Transverse colon (tissue), 4 donors: ENCODE measurements around the gene SETD4. TPM values are rescaled to one million over a fixed set of nuclear protein-coding genes. Genes with fewer than 3 reads are reported as not detected.

Experiments
- DNase-seq: peaks from one replicate; pipeline ENCODE4 v3.0.0-alpha.2; 2019
- H3K27ac ChIP-seq, 4 donors: fragments of 200-600 bp; sonication (generic); 2 replicates each; pipeline ENCODE4 v1.5.1; 2016 to 2018; ENCODE audit warnings: inconsistent platforms in 4 of 4
- H3K27me3 ChIP-seq: fragments of 200-600 bp; sonication (generic); 2 replicates; pipeline ENCODE4 v1.5.1; 2017; ENCODE audit warnings: inconsistent platforms
- H3K36me3 ChIP-seq, 4 donors: fragments of 200-600 bp; sonication (generic); 2 replicates each; pipeline ENCODE4 v1.5.1; 2017 to 2019; ENCODE audit warnings: inconsistent platforms in 4 of 4
- H3K4me1 ChIP-seq, 4 donors: fragments of 200-600 bp; sonication (generic); 2 replicates each; pipeline ENCODE4 v1.5.1; 2017 to 2020; ENCODE audit warnings: inconsistent platforms in 4 of 4
- H3K4me3 ChIP-seq, 4 donors: fragments of 200-600 bp; sonication (generic); 1 replicate in 1 of 4; 2 replicates in 3 of 4; pipeline versions ENCODE4 v1.5.1 to v1.6.1; 2017 to 2019; ENCODE audit warnings: inconsistent platforms in 4 of 4
- H3K9me3 ChIP-seq, 2 donors: fragments of 200-600 bp; sonication (generic); 2 replicates each; pipeline ENCODE4 v1.5.1; 2017 to 2019; ENCODE audit warnings: inconsistent platforms in 2 of 2
- EP300 ChIP-seq: sonication (generic); formaldehyde crosslinking; IDR thresholded peaks from one replicate; pipeline ENCODE4 v1.6.1; 2017; ENCODE audit warnings: antibody characterized with exemption, low read depth
- POLR2A ChIP-seq: fragments of 450-650 bp; IDR thresholded peaks from one replicate; pipeline ENCODE4 v1.6.1; 2016; ENCODE audit warnings: antibody characterized with exemption, mild to moderate bottlenecking, moderate library complexity
- POLR2AphosphoS5 ChIP-seq, 3 donors: sonication (generic); formaldehyde crosslinking; IDR thresholded peaks; one replicate each; pipeline ENCODE4 v1.6.1; 2016; ENCODE audit warnings: antibody characterized with exemption in 3 of 3
- WGBS, 2 donors: methylation state at CpG; one replicate each; pipeline ENCODE4 v1.1.5; 2018; ENCODE audit warnings: low coverage in 1 of 2; 5-methylcytosine and 5-hydroxymethylcytosine counted together
- in situ Hi-C, 4 donors: fragments of 200-750 bp; cut with MboI; loops; one replicate each; pipeline versions ENCODE4 v1.15.0 to v1.15.1; 2017; ENCODE audit warnings: low sequenced_read_pairs in 3 of 4, low pct_ligation_motif_present in 1 of 4, low pct_unique_long_range_greater_than_20kb in 1 of 4
- intact Hi-C: fragments of 100-400 bp; cut with DNase I; formaldehyde crosslinking; loops from one replicate; pipeline ENCODE4 v1.15.1; 2023; ENCODE audit warnings: low total_unique reads
- total RNA-seq, 4 donors: library from RNA; depleted of rRNA; stranded (reverse); fragments of >200 nt; gene quantifications; one replicate each; pipeline ENCODE4 v1.1.0, GENCODE V29; 2016
- TF ChIP-seq, protein P1 (sequence below), 5 experiments: fragments of 200-600 bp in 3 of 5; fragments of 450-650 bp in 2 of 5; sonication (generic) in 3 of 5; IDR thresholded peaks; 1 replicate in 2 of 5; 2 replicates in 3 of 5; pipeline ENCODE4 v1.5.1; 2016 to 2017; ENCODE audit warnings: antibody characterized with exemption in 5 of 5, inconsistent platforms in 3 of 5, mild to moderate bottlenecking in 2 of 5, moderate library complexity in 1 of 5

SETD4 gene
- total RNA-seq, 4 donors from 2014 or later, result 5.4 to 35.9 (median 29.4) TPM

DNA sequence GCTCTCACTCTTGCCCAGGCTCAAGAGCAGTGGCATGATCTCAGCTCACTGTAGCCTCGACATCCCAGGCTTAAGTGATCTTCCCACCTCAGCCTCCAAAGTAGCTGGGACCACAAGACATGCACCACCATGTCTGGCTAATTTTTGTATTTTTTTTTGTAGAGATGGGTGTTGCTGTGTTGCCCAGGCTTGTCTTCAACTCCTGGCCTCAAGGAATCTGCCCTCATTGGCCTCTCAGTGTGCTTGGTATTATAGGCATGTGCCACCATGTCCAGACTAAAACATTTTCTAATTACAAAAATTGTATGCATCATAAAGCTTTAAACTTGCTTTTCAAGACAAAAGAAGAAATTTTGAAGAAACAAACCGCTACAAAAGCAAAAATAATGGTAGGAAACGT is 29.6 kb upstream of the SETD4 start:
- Histone ChIP-seq H3K36me3 (no peaks in the 10 kb centered on the region), H3K27me3 (no peaks in the 10 kb centered on the region), H3K4me1 (no peaks in the 10 kb centered on the region), H3K27ac (no peak overlapping the region), H3K4me3 (no peak overlapping the region), H3K9me3 (peaks cover 0 to 4% of the 10 kb centered on the region in 2 donors)
- no peak for DNase-seq
- TF ChIP-seq POLR2AphosphoS5 (IDR thresholded peaks at IDR 0.05) (no peak), EP300 (no peak), POLR2A (no peak)
- TF ChIP-seq, protein P1, sequence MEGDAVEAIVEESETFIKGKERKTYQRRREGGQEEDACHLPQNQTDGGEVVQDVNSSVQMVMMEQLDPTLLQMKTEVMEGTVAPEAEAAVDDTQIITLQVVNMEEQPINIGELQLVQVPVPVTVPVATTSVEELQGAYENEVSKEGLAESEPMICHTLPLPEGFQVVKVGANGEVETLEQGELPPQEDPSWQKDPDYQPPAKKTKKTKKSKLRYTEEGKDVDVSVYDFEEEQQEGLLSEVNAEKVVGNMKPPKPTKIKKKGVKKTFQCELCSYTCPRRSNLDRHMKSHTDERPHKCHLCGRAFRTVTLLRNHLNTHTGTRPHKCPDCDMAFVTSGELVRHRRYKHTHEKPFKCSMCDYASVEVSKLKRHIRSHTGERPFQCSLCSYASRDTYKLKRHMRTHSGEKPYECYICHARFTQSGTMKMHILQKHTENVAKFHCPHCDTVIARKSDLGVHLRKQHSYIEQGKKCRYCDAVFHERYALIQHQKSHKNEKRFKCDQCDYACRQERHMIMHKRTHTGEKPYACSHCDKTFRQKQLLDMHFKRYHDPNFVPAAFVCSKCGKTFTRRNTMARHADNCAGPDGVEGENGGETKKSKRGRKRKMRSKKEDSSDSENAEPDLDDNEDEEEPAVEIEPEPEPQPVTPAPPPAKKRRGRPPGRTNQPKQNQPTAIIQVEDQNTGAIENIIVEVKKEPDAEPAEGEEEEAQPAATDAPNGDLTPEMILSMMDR (IDR thresholded peaks at IDR 0.05), result no peak
- 92 to 95% methylated on average over 3 of the region's 3 CpGs for WGBS, 2 donors
- intact Hi-C loops (no loop called here), in situ Hi-C loops (no loop called here)

DNA sequence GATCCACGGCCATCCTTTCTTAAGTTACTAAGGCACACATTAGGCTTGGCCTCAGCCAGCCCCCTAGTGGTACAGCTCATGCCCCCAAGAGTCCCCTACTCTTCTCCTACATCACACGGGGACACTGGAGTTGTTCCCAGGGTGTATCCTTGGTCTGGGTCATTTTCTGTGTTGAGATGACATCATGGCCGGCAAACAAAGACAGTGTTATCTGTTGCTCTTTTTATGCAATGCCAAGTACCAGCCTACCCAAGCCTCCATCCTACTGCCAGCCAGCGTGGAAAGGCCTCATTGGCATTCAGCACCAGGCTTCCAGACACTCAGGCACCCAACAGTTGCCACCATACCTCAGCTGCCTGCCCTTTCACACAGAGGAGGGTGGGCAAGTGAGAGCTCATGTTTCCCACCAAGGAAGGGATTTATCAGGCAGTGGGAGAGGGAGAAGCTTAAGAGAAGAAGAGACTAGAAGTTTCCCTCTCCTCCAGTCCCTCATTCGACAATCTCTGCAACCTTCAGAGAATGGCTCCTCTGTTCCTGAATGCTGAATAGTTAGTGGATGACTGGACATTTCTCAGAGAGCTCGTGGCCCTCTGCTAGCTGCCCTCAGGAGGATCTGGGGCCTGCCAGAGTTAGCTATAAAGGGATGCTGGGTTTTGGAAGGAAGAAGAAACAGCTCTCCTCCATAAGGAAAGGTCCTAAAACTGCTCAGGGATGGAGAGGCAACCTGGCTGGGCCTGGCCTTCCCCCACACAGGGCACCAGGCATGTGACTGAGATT is 27.2 kb upstream of the SETD4 start:
- TF ChIP-seq, protein P1 (IDR thresholded peaks at IDR 0.05), result no peak
- TF ChIP-seq POLR2A (no peak), EP300 (no peak), POLR2AphosphoS5 (IDR thresholded peaks at IDR 0.05) (no peak)
- Histone ChIP-seq H3K36me3 (no peaks in the 10 kb centered on the region), H3K4me3 (no peak overlapping the region), H3K27me3 (no peaks in the 10 kb centered on the region), H3K9me3 (no peaks in the 10 kb centered on the region), H3K27ac (no peak overlapping the region), H3K4me1 (no peaks in the 10 kb centered on the region)
- intact Hi-C loops (no loop called here), in situ Hi-C loops (no loop called here)
- DNase-seq, result no peak
- WGBS, 2 donors, result 66% methylated on average over 6 of the region's 6 CpGs; no CpG with 5 or more reads in 1 of the 2 donors

DNA sequence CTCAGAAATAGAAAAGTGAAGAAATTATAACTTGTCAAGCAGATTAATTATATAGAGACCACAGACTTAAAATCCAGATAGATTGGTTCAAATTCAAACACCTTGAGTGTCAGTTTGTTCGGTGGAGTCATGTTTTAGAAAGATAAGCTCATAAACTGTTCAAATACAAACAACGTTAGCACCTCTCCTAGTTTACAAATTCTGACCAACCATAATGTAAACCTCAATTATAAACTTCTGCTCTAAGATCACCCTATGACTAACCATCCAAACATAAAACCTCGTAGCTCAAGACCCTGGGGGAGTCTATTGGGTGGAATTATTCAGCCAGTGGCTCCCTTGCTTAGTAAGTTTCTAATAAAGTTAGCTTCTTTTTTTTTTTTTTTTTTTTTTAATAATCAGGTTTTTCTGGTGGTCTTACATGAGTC is 21.9 kb upstream of the SETD4 start:
- intact Hi-C loops, result no loop called here
- H3K4me1 ChIP-seq, result peaks cover 0 to 7% (median 0%) of the 10 kb centered on the region in 4 donors
- in situ Hi-C loops, result no loop called here
- WGBS, 2 donors, result 62% methylated on average over 3 of the region's 3 CpGs
- no peaks in the 10 kb centered on the region for H3K27me3 ChIP-seq
- no peak overlapping the region for H3K4me3 ChIP-seq
- no peaks in the 10 kb centered on the region for H3K9me3 ChIP-seq
- H3K36me3 ChIP-seq, result no peaks in the 10 kb centered on the region
- no peak overlapping the region for H3K27ac ChIP-seq
- DNase-seq, result no peak
- TF ChIP-seq POLR2AphosphoS5 (IDR thresholded peaks at IDR 0.05), result no peak

DNA sequence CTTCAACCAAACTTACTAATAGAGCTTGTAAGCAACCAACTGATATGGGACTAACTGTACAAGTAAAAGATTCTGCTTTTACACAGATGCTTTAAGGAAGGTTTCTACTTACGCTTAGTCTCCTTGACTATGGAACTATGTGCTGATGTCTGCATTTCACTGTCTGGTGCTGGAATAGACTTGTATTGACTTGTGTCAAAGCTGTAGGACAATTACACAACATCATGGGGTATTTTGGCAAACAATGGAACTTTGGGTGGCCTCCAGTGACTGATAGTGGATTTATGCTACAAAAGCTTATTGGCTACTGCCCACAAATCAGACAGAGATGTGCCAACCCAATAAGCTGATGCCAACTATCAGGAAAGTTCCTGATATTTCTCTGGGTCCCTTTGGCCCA is 20.1 kb upstream of the SETD4 start:
- peaks cover 0 to 24% (median 0%) of the 10 kb centered on the region in 4 donors for H3K4me1 ChIP-seq
- H3K4me3 ChIP-seq, result no peak overlapping the region
- H3K27ac ChIP-seq, result no peak overlapping the region
- no peak for TF ChIP-seq POLR2A
- no peak for TF ChIP-seq POLR2AphosphoS5 (IDR thresholded peaks at IDR 0.05)
- TF ChIP-seq, protein P1 (IDR thresholded peaks at IDR 0.05), result no peak
- no peak for TF ChIP-seq EP300
- 83% methylated on average over 1 of the region's 1 CpG; no CpG with 5 or more reads in 1 of the 2 donors for WGBS, 2 donors
- no peak for DNase-seq
- H3K27me3 ChIP-seq, result no peaks in the 10 kb centered on the region
- no peaks in the 10 kb centered on the region for H3K9me3 ChIP-seq
- in situ Hi-C loops (no loop called here), intact Hi-C loops (no loop called here)
- no peaks in the 10 kb centered on the region for H3K36me3 ChIP-seq
